Measurements from ENCODE around the gene CCDC192.

DNA sequence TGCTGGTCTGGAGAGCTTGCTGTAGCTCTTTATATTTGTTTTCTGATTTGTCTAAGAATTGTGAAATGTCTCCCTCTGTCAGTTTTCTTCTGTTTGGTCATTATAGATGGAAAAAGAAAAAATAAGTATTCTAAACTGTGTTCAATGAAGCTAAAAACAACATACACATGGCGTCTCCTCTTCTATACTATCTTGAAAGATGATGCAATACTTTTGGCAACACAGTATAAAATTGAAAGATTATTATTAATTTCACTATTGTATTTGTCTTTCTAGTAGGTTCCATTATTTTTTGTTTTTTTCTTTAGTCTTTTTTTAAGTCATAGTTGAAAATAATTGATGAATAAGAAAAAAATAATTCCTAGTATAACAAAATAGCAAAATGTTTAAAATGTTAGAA, 22.5 kb downstream of the CCDC192 start:
- TF ChIP-seq, protein P1, sequence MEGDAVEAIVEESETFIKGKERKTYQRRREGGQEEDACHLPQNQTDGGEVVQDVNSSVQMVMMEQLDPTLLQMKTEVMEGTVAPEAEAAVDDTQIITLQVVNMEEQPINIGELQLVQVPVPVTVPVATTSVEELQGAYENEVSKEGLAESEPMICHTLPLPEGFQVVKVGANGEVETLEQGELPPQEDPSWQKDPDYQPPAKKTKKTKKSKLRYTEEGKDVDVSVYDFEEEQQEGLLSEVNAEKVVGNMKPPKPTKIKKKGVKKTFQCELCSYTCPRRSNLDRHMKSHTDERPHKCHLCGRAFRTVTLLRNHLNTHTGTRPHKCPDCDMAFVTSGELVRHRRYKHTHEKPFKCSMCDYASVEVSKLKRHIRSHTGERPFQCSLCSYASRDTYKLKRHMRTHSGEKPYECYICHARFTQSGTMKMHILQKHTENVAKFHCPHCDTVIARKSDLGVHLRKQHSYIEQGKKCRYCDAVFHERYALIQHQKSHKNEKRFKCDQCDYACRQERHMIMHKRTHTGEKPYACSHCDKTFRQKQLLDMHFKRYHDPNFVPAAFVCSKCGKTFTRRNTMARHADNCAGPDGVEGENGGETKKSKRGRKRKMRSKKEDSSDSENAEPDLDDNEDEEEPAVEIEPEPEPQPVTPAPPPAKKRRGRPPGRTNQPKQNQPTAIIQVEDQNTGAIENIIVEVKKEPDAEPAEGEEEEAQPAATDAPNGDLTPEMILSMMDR (IDR thresholded peaks at IDR 0.05; ENCODE audit: low read depth, low read length) = no peak
- no peak for TF ChIP-seq EZH2phosphoT487 (IDR thresholded peaks at IDR 0.05; ENCODE audit: low read depth)
